BJ (cell line): ENCODE data around the gene AP2S1. TPM values are rescaled to one million over a fixed set of nuclear protein-coding genes. Genes with fewer than 3 reads are reported as not detected.
A peak's percentile ranks its signal among the peaks of the same experiment; 100 is the strongest.

Source experiments
- CTCF ChIA-PET: fragments of 350-600 bp; formaldehyde crosslinking; extraction: SDS; loops from one replicate; lab custom pipeline; 2021; ENCODE audit warnings: antibody characterized with exemption, inconsistent platforms; lab: Yijun Ruan, JAX
- POLR2A ChIA-PET: fragments of 300-600 bp; sonication (Branson Sonifier 250); formaldehyde crosslinking; extraction: SDS; loops from one replicate; lab custom pipeline; 2021; ENCODE audit warnings: antibody characterized with exemption; lab: Charles Lee
- DNase-seq: peaks from one replicate; pipeline ENCODE4 v3.0.0-alpha.2; 2011; ENCODE audit warnings: low read depth
- H3K27me3 ChIP-seq: 2 replicates; pipeline ENCODE4 v1.6.0; 2011; ENCODE audit warnings: low read length; ENCODE audit not compliant: control insufficient read depth, insufficient read depth
- H3K36me3 ChIP-seq: 2 replicates; pipeline ENCODE4 v1.5.1; 2011; ENCODE audit warnings: low read length; ENCODE audit not compliant: control insufficient read depth, insufficient read depth
- H3K4me3 ChIP-seq: 2 replicates; pipeline ENCODE4 v1.5.1; 2011; ENCODE audit warnings: low read depth, mild to moderate bottlenecking, control low read depth, low read length
- polyA plus RNA-seq: library from polyadenylated mRNA; depleted of rRNA; stranded (reverse); fragments of >200 nt; gene quantifications from 2 replicates; pipeline ENCODE4 v1.2.3, GENCODE V29; 2011; rRNA removed
- small RNA-seq: library from RNA; depleted of rRNA; stranded (forward); fragments of <200 nt; gene quantifications from one replicate; pipeline ENCODE3, GENCODE V24; 2012; ENCODE audit warnings: low replicate concordance, low read depth; ENCODE audit not compliant: insufficient read length
- TF ChIP-seq, protein P1 (sequence below): IDR thresholded peaks from 2 replicates; pipeline ENCODE4 v1.5.1; 2011; ENCODE audit warnings: low read depth, mild to moderate bottlenecking, control low read depth, inconsistent platforms, low read length, moderate library complexity; ENCODE audit not compliant: insufficient read depth

AP2S1 gene
- polyA plus RNA-seq, 1 experiment: 181 TPM

DNA sequence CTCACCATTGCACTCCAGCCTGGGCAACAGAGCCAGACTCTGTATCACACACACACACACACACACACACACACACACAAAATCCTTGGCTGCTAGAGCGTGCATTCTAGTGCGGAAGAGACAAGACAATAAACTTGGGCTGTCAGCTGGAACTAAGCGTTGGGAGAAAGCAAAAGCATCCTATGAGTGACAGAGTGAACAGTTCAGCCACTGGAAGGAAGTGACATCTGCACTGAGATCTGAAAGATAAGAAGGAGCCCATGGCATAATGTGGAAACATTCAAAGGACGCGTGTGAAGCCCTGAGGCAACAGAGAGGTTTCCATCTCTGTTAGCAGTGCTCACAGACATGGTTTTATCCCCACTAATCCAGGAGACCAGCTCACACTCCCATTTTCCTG is 58.7 kb downstream of the AP2S1 start:
- ChIA-PET CTCF (interaction anchor here (1.0 kb wide), 1 partner anchor 48 kb away, joined by 3 read pairs; no protein-coding TSS in a partner anchor), POLR2A (no interaction called here)
- Histone ChIP-seq H3K36me3 (no peaks in the 10 kb centered on the region), H3K4me3 (no peak overlapping the region), H3K27me3 (no peaks in the 10 kb centered on the region)
- no peak for DNase-seq
- TF ChIP-seq, protein P1, sequence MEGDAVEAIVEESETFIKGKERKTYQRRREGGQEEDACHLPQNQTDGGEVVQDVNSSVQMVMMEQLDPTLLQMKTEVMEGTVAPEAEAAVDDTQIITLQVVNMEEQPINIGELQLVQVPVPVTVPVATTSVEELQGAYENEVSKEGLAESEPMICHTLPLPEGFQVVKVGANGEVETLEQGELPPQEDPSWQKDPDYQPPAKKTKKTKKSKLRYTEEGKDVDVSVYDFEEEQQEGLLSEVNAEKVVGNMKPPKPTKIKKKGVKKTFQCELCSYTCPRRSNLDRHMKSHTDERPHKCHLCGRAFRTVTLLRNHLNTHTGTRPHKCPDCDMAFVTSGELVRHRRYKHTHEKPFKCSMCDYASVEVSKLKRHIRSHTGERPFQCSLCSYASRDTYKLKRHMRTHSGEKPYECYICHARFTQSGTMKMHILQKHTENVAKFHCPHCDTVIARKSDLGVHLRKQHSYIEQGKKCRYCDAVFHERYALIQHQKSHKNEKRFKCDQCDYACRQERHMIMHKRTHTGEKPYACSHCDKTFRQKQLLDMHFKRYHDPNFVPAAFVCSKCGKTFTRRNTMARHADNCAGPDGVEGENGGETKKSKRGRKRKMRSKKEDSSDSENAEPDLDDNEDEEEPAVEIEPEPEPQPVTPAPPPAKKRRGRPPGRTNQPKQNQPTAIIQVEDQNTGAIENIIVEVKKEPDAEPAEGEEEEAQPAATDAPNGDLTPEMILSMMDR: no peak

DNA sequence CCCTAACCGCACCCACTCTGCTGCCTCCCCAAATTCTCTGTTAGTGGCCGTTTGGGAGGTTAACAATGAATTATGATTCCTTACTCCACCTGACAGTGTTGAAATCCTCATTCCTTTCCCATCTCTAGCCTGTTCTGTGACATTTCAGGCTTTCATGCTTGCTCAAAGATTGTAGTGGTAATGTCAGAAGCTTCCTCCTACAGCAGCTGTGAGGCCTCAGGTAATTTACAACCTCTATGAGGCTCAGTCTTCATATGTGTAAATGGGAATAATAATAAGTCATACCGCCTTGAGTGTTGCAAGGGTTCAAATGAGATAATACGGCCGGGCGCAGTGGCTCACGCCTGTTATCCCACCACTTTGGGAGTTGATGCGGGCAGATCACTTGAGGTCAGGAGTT is 61.3 kb downstream of the AP2S1 start:
- peaks cover 4% of the 10 kb centered on the region for H3K36me3 ChIP-seq
- TF ChIP-seq, protein P1: no peak
- H3K27me3 ChIP-seq: no peaks in the 10 kb centered on the region
- DNase-seq: no peak
- H3K4me3 ChIP-seq: no peak overlapping the region
- ChIA-PET POLR2A (no interaction called here), CTCF (interaction anchor here (1.2 to 5.5 kb wide), 3 partner anchors 52 to 224 kb away, joined by 3 to 40 read pairs (median 4); no protein-coding TSS in a partner anchor)

DNA sequence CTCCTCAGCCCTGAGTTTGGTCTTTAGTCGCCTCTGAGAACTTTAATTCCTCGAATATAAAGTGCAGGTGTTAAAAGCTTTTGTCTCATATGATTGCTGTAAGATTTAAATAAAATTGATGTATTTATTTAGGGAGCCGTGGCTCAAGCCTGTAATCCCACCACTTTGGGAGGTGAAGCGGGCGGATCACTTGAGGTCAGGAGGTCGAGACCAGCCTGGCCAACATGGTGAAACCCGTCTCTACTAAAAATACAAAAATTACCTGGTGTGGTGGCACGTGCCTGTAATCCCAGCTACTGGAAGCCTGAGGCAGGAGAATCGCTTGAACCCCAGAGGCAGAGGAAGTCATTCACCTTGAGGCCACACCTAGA is 61.7 kb downstream of the AP2S1 start:
- ChIA-PET CTCF (interaction anchor here (1.2 to 5.5 kb wide), 4 partner anchors 41 to 224 kb away, joined by 3 to 40 read pairs (median 4); no protein-coding TSS in a partner anchor), POLR2A (no interaction called here)
- Histone ChIP-seq H3K27me3 (no peaks in the 10 kb centered on the region), H3K4me3 (no peak overlapping the region), H3K36me3 (peaks cover 7% of the 10 kb centered on the region)
- TF ChIP-seq, protein P1: no peak
- no peak for DNase-seq

DNA sequence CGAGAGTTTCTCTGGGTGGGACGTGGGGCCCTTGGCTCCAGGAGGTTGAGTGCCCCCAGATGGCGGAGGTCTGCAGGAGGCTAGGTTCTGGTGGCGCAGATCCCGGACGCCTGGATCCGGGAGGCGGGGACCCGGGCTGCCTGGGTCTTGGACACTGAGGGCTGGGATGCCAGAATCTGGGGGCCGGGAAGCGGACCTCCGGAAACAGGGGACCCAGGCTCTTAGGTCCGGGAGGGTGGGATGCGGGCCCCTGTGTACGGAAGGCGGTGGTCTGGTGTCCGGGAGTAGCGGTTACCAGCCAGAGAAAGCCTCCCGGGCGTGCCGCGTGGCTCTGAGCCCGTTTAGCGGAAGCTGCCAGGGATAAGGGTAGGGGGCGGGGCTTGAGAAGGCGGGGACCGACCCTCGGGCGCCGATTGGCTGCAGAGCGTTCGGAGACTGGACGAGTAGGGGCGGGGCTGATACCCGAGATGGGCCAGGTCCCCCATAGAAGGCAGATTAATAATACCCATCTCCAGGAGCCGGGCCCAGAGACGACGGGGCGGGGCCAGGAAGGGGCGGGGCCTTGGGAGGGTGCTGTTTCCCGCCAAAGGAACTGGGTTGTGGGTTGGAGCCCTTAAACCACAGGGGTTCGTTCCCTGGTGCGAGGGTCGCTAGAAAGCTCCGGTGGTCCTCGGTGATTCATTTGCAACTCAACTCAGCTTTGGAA is 62.2 kb downstream of the AP2S1 start, which contains the start of gene SLC1A5:
SLC1A5 (minus strand) TSS at position 333 of the 706 bp plus-strand sequence. CDS start 629 bp downstream, outside the sequence.
- TF ChIP-seq, protein P1: peak; percentile 7; the same call in 1 of the 2 replicates
- peak within 1 kb of the TSS; percentile 95 for H3K4me3 ChIP-seq
- no peaks in the 10 kb centered on the region for H3K27me3 ChIP-seq
- ChIA-PET CTCF (interaction anchor here (1.1 to 5.5 kb wide), 6 partner anchors 9 to 225 kb away, joined by 3 to 40 read pairs (median 4); no protein-coding TSS in a partner anchor), POLR2A (no interaction called here)
- DNase-seq: peak; percentile 75
- H3K36me3 ChIP-seq: peaks cover 8% of the 10 kb centered on the region

Small RNA genes lying within 50 kb of the gene (small RNA-seq; reads per million reads assigned to genes)
- gene AC008622.3: not detected
- gene HNRNPMP2: not detected

Other genes starting within 250 kb of the AP2S1 start
- gene CALM3, start 249.5 kb downstream of the AP2S1 start, polyA plus RNA-seq: 516 and 517 TPM in 2 replicates
- gene PTGIR, start 225.8 kb downstream of the AP2S1 start, polyA plus RNA-seq: 16.9 and 27.8 TPM in 2 replicates
- not detected in 2 replicates for gene GNG8, start 214.6 kb downstream of the AP2S1 start, polyA plus RNA-seq
- 6.2 and 7.1 TPM in 2 replicates for gene DACT3, start 189.7 kb downstream of the AP2S1 start, polyA plus RNA-seq
- gene PRKD2, start 133.7 kb downstream of the AP2S1 start, polyA plus RNA-seq: 11.4 and 19.4 TPM in 2 replicates
- 12.6 and 15.1 TPM in 2 replicates for gene FKRP, start 104.8 kb downstream of the AP2S1 start, polyA plus RNA-seq
- 40.5 and 78.6 TPM in 2 replicates for gene STRN4, start 104.4 kb downstream of the AP2S1 start, polyA plus RNA-seq
- gene SLC1A5, start 62.3 kb downstream of the AP2S1 start, polyA plus RNA-seq: 409 and 506 TPM in 2 replicates
- 30.1 and 36.8 TPM in 2 replicates for gene ARHGAP35, start 10.2 kb upstream of the AP2S1 start, polyA plus RNA-seq
- gene NPAS1, start 169.0 kb upstream of the AP2S1 start, polyA plus RNA-seq: 2.6 and 4.6 TPM in 2 replicates
- gene TMEM160, start 197.8 kb upstream of the AP2S1 start, polyA plus RNA-seq: 11.8 and 11.9 TPM in 2 replicates